Keratinocyte (primary cell): ENCODE data around the gene TMEM107. TPM values are rescaled to one million over a fixed set of nuclear protein-coding genes. Genes with fewer than 3 reads are reported as not detected.

Experiments
- DNase-seq: peaks from one replicate; pipeline ENCODE4 v3.0.0-alpha.2; 2011; ENCODE audit warnings: low read depth, missing footprints, low spot score
- FAIRE-seq: peaks from 2 replicates; lab custom pipeline; 2011; peaks lifted over from hg19 to GRCh38; lab: Jason Lieb, UNC
- H2AFZ ChIP-seq: 2 replicates; pipeline ENCODE4 v1.6.0; 2012; ENCODE audit warnings: low read length, control low read depth, inconsistent platforms; ENCODE audit not compliant: control insufficient read depth
- H3K27ac ChIP-seq: 2 replicates; pipeline ENCODE4 v1.5.1; 2011; ENCODE audit warnings: low read length; ENCODE audit not compliant: control insufficient read depth, insufficient read depth
- H3K27me3 ChIP-seq: 3 replicates; pipeline ENCODE4 v1.6.0; 2011; ENCODE audit warnings: low read length; ENCODE audit not compliant: control insufficient read depth, insufficient read depth; ENCODE audit errors: extremely low read depth
- H3K36me3 ChIP-seq, 2 experiments: 2 replicates in 1 of 2; 3 replicates in 1 of 2; pipeline ENCODE4 v1.5.1; 2011; ENCODE audit warnings: low read length in 2 of 2, mild to moderate bottlenecking in 1 of 2; ENCODE audit not compliant: control insufficient read depth in 2 of 2, insufficient read depth in 2 of 2; ENCODE audit errors: extremely low read depth in 1 of 2
- H3K4me1 ChIP-seq: 3 replicates; pipeline ENCODE4 v1.5.1; 2011; ENCODE audit warnings: low read length; ENCODE audit not compliant: control insufficient read depth, insufficient read depth; ENCODE audit errors: extremely low read depth
- H3K4me2 ChIP-seq: 3 replicates; pipeline ENCODE4 v1.6.0; 2011; ENCODE audit warnings: low read depth, low read length; ENCODE audit not compliant: control insufficient read depth, insufficient read depth; ENCODE audit errors: extremely low read depth
- H3K4me3 ChIP-seq, 3 experiments: fragments of 200-600 bp in 1 of 3; sonication (generic) in 1 of 3; 2 replicates in 2 of 3; 3 replicates in 1 of 3; pipeline ENCODE4 v1.5.1; 2011 to 2016; ENCODE audit warnings: low read length in 3 of 3, mild to moderate bottlenecking in 3 of 3, control low read depth in 2 of 3, inconsistent platforms in 1 of 3, low read depth in 1 of 3, mixed read lengths in 1 of 3, mixed run types in 1 of 3, moderate library complexity in 1 of 3; ENCODE audit not compliant: control insufficient read depth in 2 of 3, insufficient read depth in 2 of 3; ENCODE audit errors: extremely low read depth in 1 of 3
- H3K79me2 ChIP-seq: 2 replicates; pipeline ENCODE4 v1.6.0; 2012; ENCODE audit warnings: low read length; ENCODE audit not compliant: control insufficient read depth, insufficient read depth
- H3K9ac ChIP-seq: 3 replicates; pipeline ENCODE4 v1.6.0; 2011; ENCODE audit warnings: low read length; ENCODE audit not compliant: control insufficient read depth, insufficient read depth; ENCODE audit errors: extremely low read depth
- H3K9me1 ChIP-seq: 3 replicates; pipeline ENCODE4 v1.6.0; 2011; ENCODE audit warnings: low read length; ENCODE audit not compliant: control insufficient read depth, insufficient read depth; ENCODE audit errors: extremely low read depth
- H3K9me3 ChIP-seq: 2 replicates; pipeline ENCODE4 v1.5.1; 2012; ENCODE audit warnings: low read depth, low read length; ENCODE audit not compliant: control insufficient read depth
- H4K20me1 ChIP-seq: 3 replicates; pipeline ENCODE4 v1.6.0; 2011; ENCODE audit warnings: low read length; ENCODE audit not compliant: control insufficient read depth, insufficient read depth; ENCODE audit errors: extremely low read depth
- EZH2 ChIP-seq: IDR thresholded peaks from one replicate; pipeline ENCODE4 v1.6.1; 2012; ENCODE audit warnings: inconsistent platforms, mild to moderate bottlenecking, low read length, moderate library complexity
- dilution Hi-C: fragments of 300-500 bp; cut with MboI; formaldehyde crosslinking; loops from one replicate; pipeline ENCODE4 v1.7.0; 2020; ENCODE audit warnings: low sequenced_read_pairs; ENCODE audit not compliant: extremely low pct_ligation_motif_present
- polyA plus RNA-seq, 5 experiments: library from polyadenylated mRNA; depleted of rRNA in 3 of 5; stranded (reverse) in 3 of 5; stranded (forward) in 1 of 5; unstranded in 1 of 5; fragments of >200 nt; gene quantifications; 1 replicate in 1 of 5; 2 replicates in 3 of 5; 3 replicates in 1 of 5; pipeline versions ENCODE4 v1.2.1 to v1.2.3, GENCODE V29; 2011 to 2012; ENCODE audit warnings: missing spikeins in 2 of 5, low read depth in 1 of 5, low replicate concordance in 1 of 5
- TF ChIP-seq, protein P1 (sequence below), 3 experiments: IDR thresholded peaks in 1 of 3; conservative IDR thresholded peaks in 1 of 3; optimal IDR thresholded peaks in 1 of 3; 2 replicates in 2 of 3; 3 replicates in 1 of 3; pipeline versions ENCODE3 to v1.5.1; 2011; ENCODE audit warnings: low read length in 3 of 3, mild to moderate bottlenecking in 3 of 3, moderate library complexity in 2 of 3, control low read depth in 1 of 3, inconsistent platforms in 1 of 3; ENCODE audit not compliant: insufficient read depth in 2 of 3; ENCODE audit errors: extremely low read depth in 1 of 3

The TMEM107 gene
- polyA plus RNA-seq, 1 donor (not counting 4 experiments of a cell fraction or from before 2014, with no cell fraction given), result 19.0 TPM

DNA sequence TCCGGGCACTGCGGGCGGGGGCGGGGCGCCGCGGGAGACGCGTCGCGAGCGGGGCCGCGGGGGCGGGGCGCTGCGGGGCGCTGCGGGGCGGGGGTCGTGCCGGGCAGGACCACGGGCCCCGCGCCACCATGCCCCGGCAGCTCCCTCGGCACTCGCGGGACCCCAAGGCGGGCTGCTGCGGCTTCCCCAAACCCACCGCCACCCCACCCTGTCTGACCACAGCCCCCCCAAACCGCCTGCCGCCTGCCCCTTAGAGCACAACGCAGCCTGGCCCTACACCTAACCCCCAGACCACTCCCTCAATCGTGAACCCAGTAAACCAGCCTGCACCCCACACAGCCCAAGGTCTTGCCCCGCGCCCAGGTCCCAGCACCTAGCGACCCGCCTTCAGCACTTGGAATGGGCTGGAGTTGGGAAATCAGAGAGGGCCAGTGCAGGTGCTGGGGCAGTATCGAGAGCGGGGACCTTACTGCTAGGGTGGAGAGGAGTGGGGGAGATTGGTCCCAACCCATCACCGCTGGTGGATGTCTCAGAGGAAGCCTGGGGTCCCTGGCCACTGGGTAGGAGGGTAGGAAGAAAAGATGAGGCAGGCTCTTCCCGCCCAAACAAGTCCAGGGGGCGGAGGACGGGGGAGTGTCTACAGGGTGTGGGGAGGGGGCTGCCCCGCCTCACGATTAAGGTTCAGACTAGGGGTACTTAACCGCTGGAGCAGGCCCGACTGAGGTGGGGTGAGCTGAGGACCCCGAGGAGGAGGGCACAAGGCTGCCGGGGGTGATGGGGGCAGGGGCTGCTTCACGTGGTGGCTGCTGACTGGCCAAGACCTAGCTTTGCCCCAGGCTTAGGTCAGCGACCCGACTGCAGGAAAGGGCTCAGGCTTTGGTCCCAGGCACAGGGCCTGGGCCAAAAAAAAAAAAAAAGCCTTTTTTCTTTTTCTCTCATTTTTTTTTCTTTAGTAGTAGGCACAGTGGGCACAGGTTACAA is 12.9 kb downstream of the TMEM107 start:
- dilution Hi-C loops, result no loop called here
- H3K9me3 ChIP-seq, result no peaks in the 10 kb centered on the region
- H3K4me2 ChIP-seq, result peak overlapping the region; percentile 62
- peak overlapping the region; percentile 54 to 99 (median 92) for H3K4me3 ChIP-seq
- peak overlapping the region; percentile 58 for H3K27ac ChIP-seq
- TF ChIP-seq, protein P1, sequence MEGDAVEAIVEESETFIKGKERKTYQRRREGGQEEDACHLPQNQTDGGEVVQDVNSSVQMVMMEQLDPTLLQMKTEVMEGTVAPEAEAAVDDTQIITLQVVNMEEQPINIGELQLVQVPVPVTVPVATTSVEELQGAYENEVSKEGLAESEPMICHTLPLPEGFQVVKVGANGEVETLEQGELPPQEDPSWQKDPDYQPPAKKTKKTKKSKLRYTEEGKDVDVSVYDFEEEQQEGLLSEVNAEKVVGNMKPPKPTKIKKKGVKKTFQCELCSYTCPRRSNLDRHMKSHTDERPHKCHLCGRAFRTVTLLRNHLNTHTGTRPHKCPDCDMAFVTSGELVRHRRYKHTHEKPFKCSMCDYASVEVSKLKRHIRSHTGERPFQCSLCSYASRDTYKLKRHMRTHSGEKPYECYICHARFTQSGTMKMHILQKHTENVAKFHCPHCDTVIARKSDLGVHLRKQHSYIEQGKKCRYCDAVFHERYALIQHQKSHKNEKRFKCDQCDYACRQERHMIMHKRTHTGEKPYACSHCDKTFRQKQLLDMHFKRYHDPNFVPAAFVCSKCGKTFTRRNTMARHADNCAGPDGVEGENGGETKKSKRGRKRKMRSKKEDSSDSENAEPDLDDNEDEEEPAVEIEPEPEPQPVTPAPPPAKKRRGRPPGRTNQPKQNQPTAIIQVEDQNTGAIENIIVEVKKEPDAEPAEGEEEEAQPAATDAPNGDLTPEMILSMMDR (optimal IDR thresholded peaks at IDR 0.05 in 1 of 3, IDR thresholded peaks at IDR 0.05 in 1 of 3, conservative IDR thresholded peaks at IDR 0.05 in 1 of 3; ENCODE audit: extremely low read depth in 1 of 3, insufficient read depth in 2 of 3, low read length in 3 of 3), result no peak
- no peak for TF ChIP-seq EZH2
- no peaks in the 10 kb centered on the region for H4K20me1 ChIP-seq
- H3K36me3 ChIP-seq, result peaks cover 12 to 26% of the 10 kb centered on the region in 2 experiments
- H2AFZ ChIP-seq, result peak overlapping the region; percentile 72
- H3K9ac ChIP-seq, result peak overlapping the region; percentile 93
- no peaks in the 10 kb centered on the region for H3K27me3 ChIP-seq
- no peak for FAIRE-seq
- peaks cover 39% of the 10 kb centered on the region for H3K4me1 ChIP-seq
- H3K79me2 ChIP-seq, result peaks cover 18% of the 10 kb centered on the region
- no peak for DNase-seq
- H3K9me1 ChIP-seq, result no peaks in the 10 kb centered on the region

DNA sequence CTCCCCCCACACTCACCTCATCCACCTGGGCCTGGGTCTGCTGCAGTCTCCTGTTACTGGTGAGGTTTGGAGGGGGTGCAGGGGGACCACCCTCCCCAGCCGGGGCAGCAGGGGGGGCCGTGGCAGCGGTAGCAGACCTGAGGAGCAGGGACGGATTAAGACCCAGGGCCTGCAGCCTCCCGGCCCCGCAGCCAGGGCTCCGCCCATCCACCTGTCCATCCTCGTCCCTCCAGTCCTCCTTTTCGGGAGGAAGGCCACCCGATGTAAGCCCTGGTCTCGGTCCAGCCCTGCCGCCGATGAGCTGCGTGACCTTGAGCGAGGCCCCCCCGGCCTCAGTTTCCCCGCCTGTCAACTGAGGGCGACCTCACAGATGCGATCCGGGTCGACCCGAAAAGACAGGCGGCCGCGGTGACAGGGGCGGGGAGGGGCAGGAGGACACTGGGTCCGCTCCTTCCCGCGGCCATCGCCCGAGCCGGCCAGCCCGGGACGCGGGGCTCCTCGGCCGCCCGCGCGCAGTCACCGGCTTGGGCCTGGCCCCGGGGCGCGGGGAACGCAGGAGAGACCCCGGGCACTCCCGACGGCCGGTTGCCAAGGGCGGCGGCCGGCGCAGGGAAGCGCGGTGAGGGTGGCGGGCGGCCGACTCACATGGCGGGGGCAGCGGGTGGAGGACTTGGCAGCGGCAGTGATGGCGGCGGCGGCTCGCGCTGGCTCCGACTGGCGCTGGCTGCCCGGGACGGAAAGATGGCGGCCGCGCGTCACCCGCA is 13.8 kb downstream of the TMEM107 start, which contains the start of gene VAMP2:
Gene VAMP2 (minus strand): TSS at position 716 of the 764 bp plus-strand sequence. CDS start 69 bp downstream, at position 647.
- DNase-seq (no peak), FAIRE-seq (no peak)
- H3K4me1 ChIP-seq, result peaks cover 39% of the 10 kb centered on the region
- no peaks in the 10 kb centered on the region for H3K9me1 ChIP-seq
- H3K9ac ChIP-seq, result peak within 1 kb of the TSS; percentile 93
- peak within 1 kb of the TSS; percentile 91 to 99 (median 92) for H3K4me3 ChIP-seq
- no peaks in the 10 kb centered on the region for H3K9me3 ChIP-seq
- H3K27ac ChIP-seq, result peak within 1 kb of the TSS; percentile 76
- H3K79me2 ChIP-seq, result peaks cover 18% of the 10 kb centered on the region
- H4K20me1 ChIP-seq, result no peaks in the 10 kb centered on the region
- dilution Hi-C loops, result no loop called here
- peak within 1 kb of the TSS; percentile 96 for H3K4me2 ChIP-seq
- no peak for TF ChIP-seq EZH2
- TF ChIP-seq, protein P1 (optimal IDR thresholded peaks at IDR 0.05 in 1 of 3, IDR thresholded peaks at IDR 0.05 in 1 of 3, conservative IDR thresholded peaks at IDR 0.05 in 1 of 3; ENCODE audit: extremely low read depth in 1 of 3, insufficient read depth in 2 of 3, low read length in 3 of 3), result no peak
- peak within 1 kb of the TSS; percentile 72 for H2AFZ ChIP-seq
- no peaks in the 10 kb centered on the region for H3K27me3 ChIP-seq
- peaks cover 12 to 26% of the 10 kb centered on the region in 2 experiments for H3K36me3 ChIP-seq
